Natural killer cell (primary cell): ENCODE data around the gene ETF1. TPM values are rescaled to one million over a fixed set of nuclear protein-coding genes. Genes with fewer than 3 reads are reported as not detected.

Experiments used
- ATAC-seq, 3 donors: fragments of 150-1000 bp in 2 of 3; fragments of 200-7000 bp in 1 of 3; cut with Tn5 transposase; 1 replicate in 1 of 3; 2 replicates in 2 of 3; pipeline ENCODE4 v1.10.0; 2021; ENCODE audit warnings: mild to moderate bottlenecking in 2 of 3, moderate library complexity in 2 of 3
- DNase-seq, 2 donors: peaks; one replicate each; pipeline versions ENCODE4 v3.0.0 to v3.0.0-alpha.2; 2013 to 2021; ENCODE audit warnings: mixed read lengths in 1 of 2
- H3K27ac ChIP-seq: one replicate; pipeline ENCODE4 v1.5.1; 2013; ENCODE audit warnings: mild to moderate bottlenecking, low read length
- H3K27me3 ChIP-seq: one replicate; pipeline ENCODE4 v1.6.1; 2013; ENCODE audit warnings: low read length; ENCODE audit not compliant: control insufficient read depth, insufficient read depth
- H3K36me3 ChIP-seq: one replicate; pipeline ENCODE4 v1.6.1; 2013; ENCODE audit warnings: low read length; ENCODE audit not compliant: control insufficient read depth, insufficient read depth
- H3K4me1 ChIP-seq: one replicate; pipeline ENCODE4 v1.6.1; 2013; ENCODE audit warnings: low read length; ENCODE audit not compliant: control insufficient read depth, insufficient read depth
- H3K4me3 ChIP-seq: one replicate; pipeline ENCODE4 v1.5.1; 2013; ENCODE audit warnings: low read length
- H3K9me3 ChIP-seq: one replicate; pipeline ENCODE4 v1.6.1; 2013; ENCODE audit warnings: low read length; ENCODE audit not compliant: control insufficient read depth, insufficient read depth
- H3K27ac Mint-ChIP-seq, 2 donors: one replicate each; pipeline ENCODE4 v1.8.0; 2022; ENCODE audit warnings: mild to moderate bottlenecking in 2 of 2, mixed read lengths in 2 of 2, moderate library complexity in 1 of 2
- H3K27me3 Mint-ChIP-seq, 2 donors: one replicate each; pipeline ENCODE4 v1.8.0; 2022; ENCODE audit warnings: low read depth in 2 of 2, mixed read lengths in 2 of 2
- H3K36me3 Mint-ChIP-seq: one replicate; pipeline ENCODE4 v1.8.0; 2022; ENCODE audit warnings: mixed read lengths
- H3K4me1 Mint-ChIP-seq, 2 donors: one replicate each; pipeline ENCODE4 v1.8.0; 2022; ENCODE audit warnings: mixed read lengths in 2 of 2
- H3K4me3 Mint-ChIP-seq: one replicate; pipeline ENCODE4 v1.8.0; 2022; ENCODE audit warnings: mild to moderate bottlenecking, moderate library complexity, mixed read lengths
- H3K9me3 Mint-ChIP-seq, 2 donors: one replicate each; pipeline ENCODE4 v1.8.0; 2022; ENCODE audit warnings: mixed read lengths in 2 of 2
- CTCF ChIP-seq: fragments of 200-600 bp; IDR thresholded peaks from one replicate; pipeline ENCODE4 v1.8.0; 2022; ENCODE audit warnings: antibody characterized with exemption
- WGBS: methylation state at CpG from one replicate; pipeline ENCODE4 v1.1.7; 2013; ENCODE audit warnings: missing lambda C conversion rate; ENCODE audit not compliant: insufficient coverage; 5-methylcytosine and 5-hydroxymethylcytosine counted together
- intact Hi-C: fragments of 100-400 bp; cut with micrococcal nuclease; formaldehyde crosslinking; loops from one replicate; pipeline ENCODE4 v1.14.2; 2022
- total RNA-seq, 4 donors: library from RNA; stranded (reverse); fragments of 120-200 nt in 1 of 4; gene quantifications; one replicate each; pipeline versions ENCODE4 v1.2.3 to v1.2.4, GENCODE V29; 2013 to 2022

ETF1 gene
- total RNA-seq, 3 donors from 2014 or later (not counting 1 experiment from before 2014, with no cell fraction given), result 135 to 189 (median 136) TPM

GRCh38 chr5:138466125-138466899, 76.7 kb downstream of the ETF1 start:
- Mint-ChIP-seq H3K27ac (peak overlapping the region; percentile 93 to 95), H3K4me1 (peaks cover 11 to 30% of the 10 kb centered on the region in 2 donors), H3K27me3 (no peaks in the 10 kb centered on the region), H3K4me3 (peak overlapping the region; percentile 93), H3K9me3 (no peaks in the 10 kb centered on the region), H3K36me3 (no peaks in the 10 kb centered on the region)
- Histone ChIP-seq H3K9me3 (no peaks in the 10 kb centered on the region), H3K36me3 (no peaks in the 10 kb centered on the region), H3K4me1 (peaks cover 31% of the 10 kb centered on the region), H3K4me3 (peak overlapping the region; percentile 83), H3K27me3 (no peaks in the 10 kb centered on the region), H3K27ac (no peak overlapping the region)
- intact Hi-C loops, result no loop called here
- ATAC-seq, result no peak
- no peak for TF ChIP-seq CTCF
- DNase-seq, result peak in 1 of 2 donors; percentile 57
- 35% methylated on average over 36 of the region's 39 CpGs for WGBS

- H3K4me3 Mint-ChIP-seq, result peak within 1 kb of the TSS; percentile 93
- ATAC-seq (peak; percentile 54 to 73 (median 61)), DNase-seq (peak; percentile 92 to 97)
- intact Hi-C loops, result loop anchor here (1.0 to 2.0 kb wide), 3 partner anchors 27 to 134 kb away; partner anchors contain the start of gene CDC25C
- H3K27ac Mint-ChIP-seq, result peak within 1 kb of the TSS; percentile 93 to 95
- peaks cover 34% of the 10 kb centered on the region for H3K4me1 ChIP-seq
- H3K4me1 Mint-ChIP-seq, result peaks cover 19 to 38% of the 10 kb centered on the region in 2 donors
- H3K4me3 ChIP-seq, result peak within 1 kb of the TSS; percentile 83
- no peaks in the 10 kb centered on the region for H3K9me3 ChIP-seq
- peak; percentile 31 for TF ChIP-seq CTCF
- WGBS, result under 1% methylated on average over 85 of the region's 85 CpGs
- H3K27me3 ChIP-seq, result no peaks in the 10 kb centered on the region
- H3K27ac ChIP-seq, result peak within 1 kb of the TSS; percentile 97
- H3K36me3 Mint-ChIP-seq, result no peaks in the 10 kb centered on the region
- no peaks in the 10 kb centered on the region for H3K9me3 Mint-ChIP-seq
- H3K27me3 Mint-ChIP-seq, result no peaks in the 10 kb centered on the region
- H3K36me3 ChIP-seq, result no peaks in the 10 kb centered on the region
Measured at GRCh38 chr5:138465261-138466124, 77.5 kb downstream of the ETF1 start, which contains the start of gene EGR1. Gene EGR1 (plus strand): TSS chr5:138465479. CDS start chr5:138465762, 283 bp downstream.

- ATAC-seq, result peak; percentile 69 to 87 (median 71)
- Mint-ChIP-seq H3K4me1 (peaks cover 24 to 46% of the 10 kb centered on the region in 2 donors), H3K4me3 (peak overlapping the region; percentile 93), H3K27me3 (no peaks in the 10 kb centered on the region), H3K9me3 (no peaks in the 10 kb centered on the region), H3K36me3 (no peaks in the 10 kb centered on the region), H3K27ac (peak overlapping the region; percentile 93 to 95)
- peak; percentile 59 for TF ChIP-seq CTCF
- peak; percentile 93 to 99 for DNase-seq
- under 1% methylated on average over 64 of the region's 64 CpGs for WGBS
- Histone ChIP-seq H3K4me1 (peaks cover 42% of the 10 kb centered on the region), H3K36me3 (no peaks in the 10 kb centered on the region), H3K4me3 (peak overlapping the region; percentile 83), H3K27me3 (no peaks in the 10 kb centered on the region), H3K9me3 (no peaks in the 10 kb centered on the region), H3K27ac (peak overlapping the region; percentile 97)
- intact Hi-C loops, result loop anchor here (1.0 to 2.0 kb wide), 5 partner anchors 28 to 133 kb away; partner anchors contain the start of genes CDC25C, ETF1 and HSPA9
Measured at GRCh38 chr5:138464388-138465260, 78.4 kb downstream of the ETF1 start.
